ENCODE data around the gene CCNY. TPM values are rescaled to one million over a fixed set of nuclear protein-coding genes. Genes with fewer than 3 reads are reported as not detected.

CCNY gene
- total RNA-seq, 4 donors from 2014 or later, result 22.4 to 35.1 (median 29.9) TPM

DNA sequence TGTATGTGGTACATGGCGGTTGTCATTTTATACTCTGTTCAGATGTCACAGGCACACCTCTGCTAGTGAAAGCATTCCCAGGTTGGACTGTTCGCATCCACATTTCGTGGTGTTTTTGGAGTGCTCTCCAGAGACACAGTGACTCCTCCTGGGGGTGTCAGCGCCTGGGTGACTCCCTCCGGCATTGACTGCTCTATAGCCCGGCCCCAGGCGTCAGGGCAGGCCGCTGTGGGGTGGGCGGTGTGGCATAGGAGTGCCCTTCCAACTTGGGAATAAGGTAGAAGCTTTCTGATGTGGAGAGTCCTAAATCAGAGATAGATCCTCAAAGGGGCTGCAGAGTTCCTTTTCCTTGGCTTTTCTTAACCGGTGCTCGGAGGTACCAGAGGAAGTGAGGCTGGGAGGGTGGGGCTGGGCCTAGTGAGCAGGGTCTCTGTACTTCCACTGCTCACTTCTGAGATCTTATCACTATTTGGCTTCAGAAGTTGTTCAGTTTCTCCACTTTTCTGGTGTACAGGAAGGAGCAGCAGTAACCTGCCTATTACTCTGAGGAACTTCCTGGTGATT, 32.3 kb downstream of the CCNY start:
- Histone ChIP-seq H3K27ac (no peak overlapping the region), H3K4me1 (peaks cover 33% of the 10 kb centered on the region), H3K4me3 (no peak overlapping the region), H3K36me3 (no peaks in the 10 kb centered on the region), H3K9me3 (no peaks in the 10 kb centered on the region), H3K27me3 (no peaks in the 10 kb centered on the region)
- TF ChIP-seq, protein P1, sequence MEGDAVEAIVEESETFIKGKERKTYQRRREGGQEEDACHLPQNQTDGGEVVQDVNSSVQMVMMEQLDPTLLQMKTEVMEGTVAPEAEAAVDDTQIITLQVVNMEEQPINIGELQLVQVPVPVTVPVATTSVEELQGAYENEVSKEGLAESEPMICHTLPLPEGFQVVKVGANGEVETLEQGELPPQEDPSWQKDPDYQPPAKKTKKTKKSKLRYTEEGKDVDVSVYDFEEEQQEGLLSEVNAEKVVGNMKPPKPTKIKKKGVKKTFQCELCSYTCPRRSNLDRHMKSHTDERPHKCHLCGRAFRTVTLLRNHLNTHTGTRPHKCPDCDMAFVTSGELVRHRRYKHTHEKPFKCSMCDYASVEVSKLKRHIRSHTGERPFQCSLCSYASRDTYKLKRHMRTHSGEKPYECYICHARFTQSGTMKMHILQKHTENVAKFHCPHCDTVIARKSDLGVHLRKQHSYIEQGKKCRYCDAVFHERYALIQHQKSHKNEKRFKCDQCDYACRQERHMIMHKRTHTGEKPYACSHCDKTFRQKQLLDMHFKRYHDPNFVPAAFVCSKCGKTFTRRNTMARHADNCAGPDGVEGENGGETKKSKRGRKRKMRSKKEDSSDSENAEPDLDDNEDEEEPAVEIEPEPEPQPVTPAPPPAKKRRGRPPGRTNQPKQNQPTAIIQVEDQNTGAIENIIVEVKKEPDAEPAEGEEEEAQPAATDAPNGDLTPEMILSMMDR (IDR thresholded peaks at IDR 0.05), result no peak
- TF ChIP-seq EP300 (IDR thresholded peaks at IDR 0.05) (no peak), POLR2A (IDR thresholded peaks at IDR 0.05) (no peak), POLR2AphosphoS5 (IDR thresholded peaks at IDR 0.05) (no peak)
- DNase-seq (ENCODE audit: low spot score in 2 of 2), result no peak
- 78% methylated on average over 11 of the region's 11 CpGs for WGBS

DNA sequence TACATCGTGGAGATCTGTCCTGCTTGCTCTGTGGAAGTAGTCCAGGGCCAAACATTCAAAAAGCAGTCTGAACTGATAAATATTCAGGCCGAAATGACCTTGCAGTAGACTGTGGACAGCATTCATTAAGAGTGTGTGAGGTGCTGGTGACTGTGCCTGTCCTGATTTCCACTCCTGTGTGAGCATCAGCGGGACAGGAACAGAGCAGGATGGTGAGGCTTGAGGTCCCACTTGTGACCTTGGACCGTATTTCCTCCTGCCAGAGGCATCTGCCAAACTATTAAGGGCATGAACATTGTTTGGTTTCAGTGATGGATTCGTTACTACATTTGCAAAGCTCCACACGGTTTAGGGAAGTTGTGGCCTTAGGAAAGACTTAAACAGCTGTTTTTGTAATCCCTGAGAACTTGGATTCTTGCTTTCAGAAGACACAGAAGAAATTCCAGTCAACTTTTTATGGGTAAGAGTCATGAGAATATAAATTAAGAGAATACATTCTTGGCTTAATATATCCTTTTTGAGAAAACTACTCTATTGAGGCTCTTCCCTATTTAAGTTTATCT, 32.8 kb downstream of the CCNY start:
- Histone ChIP-seq H3K27me3 (no peaks in the 10 kb centered on the region), H3K9me3 (no peaks in the 10 kb centered on the region), H3K36me3 (no peaks in the 10 kb centered on the region), H3K27ac (no peak overlapping the region), H3K4me3 (no peak overlapping the region), H3K4me1 (peaks cover 33% of the 10 kb centered on the region)
- no peak for DNase-seq (ENCODE audit: low spot score in 2 of 2)
- TF ChIP-seq EP300 (IDR thresholded peaks at IDR 0.05) (no peak), POLR2A (IDR thresholded peaks at IDR 0.05) (no peak), POLR2AphosphoS5 (IDR thresholded peaks at IDR 0.05) (no peak)
- TF ChIP-seq, protein P1 (IDR thresholded peaks at IDR 0.05), result no peak
- WGBS, result 29% methylated on average over 6 of the region's 6 CpGs

DNA sequence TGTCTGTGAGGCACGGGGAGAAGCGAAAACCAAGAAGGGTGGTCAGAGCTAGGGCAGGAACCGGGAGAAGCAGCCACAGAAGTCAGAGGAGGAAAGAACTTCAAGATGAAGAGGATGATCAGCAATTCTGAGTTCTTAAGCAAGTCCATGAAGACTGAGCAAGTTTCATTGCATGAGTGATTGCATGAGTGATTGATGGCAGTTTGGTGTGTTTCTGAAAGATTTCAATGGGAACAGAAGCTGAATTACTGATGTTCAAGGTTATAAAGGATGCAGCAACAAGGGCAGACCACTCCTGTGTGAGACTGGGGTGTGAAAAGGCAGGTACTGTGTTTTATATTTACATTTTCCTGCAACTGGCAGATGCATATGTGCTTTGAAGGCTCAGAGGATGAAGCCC, 35.4 kb downstream of the CCNY start:
- no peak for DNase-seq (ENCODE audit: low spot score in 2 of 2)
- WGBS, result 87% methylated on average over 3 of the region's 3 CpGs
- Histone ChIP-seq H3K36me3 (no peaks in the 10 kb centered on the region), H3K27me3 (no peaks in the 10 kb centered on the region), H3K4me1 (peaks cover 33% of the 10 kb centered on the region), H3K9me3 (no peaks in the 10 kb centered on the region), H3K4me3 (no peak overlapping the region), H3K27ac (peak overlapping the region; percentile 47)
- TF ChIP-seq POLR2AphosphoS5 (IDR thresholded peaks at IDR 0.05) (no peak), EP300 (IDR thresholded peaks at IDR 0.05) (no peak), POLR2A (IDR thresholded peaks at IDR 0.05) (no peak)
- TF ChIP-seq, protein P1 (IDR thresholded peaks at IDR 0.05), result no peak

DNA sequence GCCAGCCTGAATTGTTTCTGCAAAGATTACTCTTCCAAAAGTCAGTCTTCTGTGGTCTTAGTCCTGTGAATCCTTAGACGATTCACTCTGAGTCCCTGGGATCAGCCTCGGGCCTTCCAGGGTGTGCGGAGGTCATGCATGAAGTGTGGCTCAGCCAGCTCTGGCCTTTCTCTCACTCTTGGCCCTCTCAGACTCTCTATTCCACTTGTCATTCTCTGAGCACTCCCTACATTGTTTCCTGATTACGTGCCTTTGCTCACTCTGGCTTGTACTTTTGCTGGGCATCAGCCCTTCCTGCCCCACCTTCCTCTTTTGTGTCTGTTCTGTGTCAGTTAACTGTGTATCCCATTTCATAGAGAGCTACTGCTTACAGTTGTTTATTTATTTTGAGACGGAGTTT, 36.0 kb downstream of the CCNY start:
- no peaks in the 10 kb centered on the region for H3K9me3 ChIP-seq
- H3K36me3 ChIP-seq, result no peaks in the 10 kb centered on the region
- H3K27ac ChIP-seq, result peak overlapping the region; percentile 47
- no peaks in the 10 kb centered on the region for H3K27me3 ChIP-seq
- DNase-seq (ENCODE audit: low spot score in 2 of 2), result no peak
- no peak overlapping the region for H3K4me3 ChIP-seq
- H3K4me1 ChIP-seq, result peaks cover 33% of the 10 kb centered on the region
- WGBS, result 57% methylated on average over 5 of the region's 5 CpGs
- TF ChIP-seq POLR2AphosphoS5 (IDR thresholded peaks at IDR 0.05) (no peak), EP300 (IDR thresholded peaks at IDR 0.05) (no peak), POLR2A (IDR thresholded peaks at IDR 0.05) (no peak)
- TF ChIP-seq, protein P1 (IDR thresholded peaks at IDR 0.05), result no peak

DNA sequence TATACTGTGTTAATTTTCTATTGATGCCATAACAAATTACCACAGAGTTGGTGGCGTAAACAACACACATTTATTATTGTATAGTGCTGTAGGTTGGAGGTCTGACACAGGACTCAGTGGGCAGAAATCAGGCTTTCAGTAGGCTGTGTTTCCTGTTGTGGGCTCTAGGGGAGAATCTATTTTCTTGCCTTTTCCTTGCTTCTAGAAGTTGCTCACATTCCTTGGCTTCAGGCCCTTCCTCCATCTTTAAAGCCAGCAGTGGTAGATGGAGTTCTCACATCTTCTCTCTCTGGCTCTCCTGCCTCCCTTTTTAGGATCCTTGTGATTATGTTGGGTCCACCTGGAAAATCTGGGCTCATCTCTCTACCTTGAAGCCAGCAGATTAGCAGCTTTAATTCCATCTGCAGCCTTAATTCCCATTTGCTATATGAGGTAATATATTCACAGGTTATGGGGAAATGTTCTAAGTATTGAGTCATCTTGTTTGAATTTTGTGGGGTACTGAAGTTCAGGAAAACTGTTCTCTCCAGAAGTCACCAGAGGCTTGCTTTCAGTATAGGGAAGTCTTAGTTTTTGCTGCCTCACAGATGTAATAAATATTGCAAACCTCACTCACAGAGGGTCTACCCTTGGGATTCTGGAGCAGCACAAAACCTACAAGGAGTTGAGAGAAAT, 38.9 kb downstream of the CCNY start:
- peaks cover 22% of the 10 kb centered on the region for H3K4me1 ChIP-seq
- no peak for DNase-seq (ENCODE audit: low spot score in 2 of 2)
- TF ChIP-seq EP300 (IDR thresholded peaks at IDR 0.05), result no peak
- TF ChIP-seq POLR2AphosphoS5 (IDR thresholded peaks at IDR 0.05), result no peak
- TF ChIP-seq, protein P1 (IDR thresholded peaks at IDR 0.05), result no peak
- TF ChIP-seq POLR2A (IDR thresholded peaks at IDR 0.05), result no peak
- no peaks in the 10 kb centered on the region for H3K9me3 ChIP-seq
- H3K27ac ChIP-seq, result no peak overlapping the region
- H3K4me3 ChIP-seq, result no peak overlapping the region
- 97% methylated on average over 1 of the region's 1 CpG for WGBS
- no peaks in the 10 kb centered on the region for H3K27me3 ChIP-seq
- no peaks in the 10 kb centered on the region for H3K36me3 ChIP-seq

Measured in suprapubic skin (tissue), 4 donors.